ENCODE measurements around the gene IKZF5. TPM values are rescaled to one million over a fixed set of nuclear protein-coding genes. Genes with fewer than 3 reads are reported as not detected.

IKZF5 gene
- polyA plus RNA-seq, 4 donors = 5.1 to 17.3 (median 12.0) TPM

- Histone ChIP-seq H3K27ac (ENCODE audit: low read depth in 1 of 3, low read length in 2 of 3) (no peak overlapping the region), H3K36me3 (ENCODE audit: control insufficient read depth in 3 of 3, insufficient read depth in 2 of 3, low read depth in 1 of 3, low read length in 3 of 3) (peaks cover 0 to 10% (median 9%) of the 10 kb centered on the region in 3 donors), H3K4me3 (ENCODE audit: low read depth in 1 of 3, low read length in 3 of 3) (no peak overlapping the region), H3K9me3 (ENCODE audit: control insufficient read depth in 2 of 2, insufficient read depth in 1 of 2, low read depth in 1 of 2, low read length in 1 of 2) (no peaks in the 10 kb centered on the region), H3K4me1 (ENCODE audit: control insufficient read depth in 3 of 3, insufficient read depth in 2 of 3, low read depth in 1 of 3, low read length in 2 of 3) (no peaks in the 10 kb centered on the region), H3K27me3 (ENCODE audit: control insufficient read depth in 3 of 3, insufficient read depth in 3 of 3, low read length in 3 of 3) (no peaks in the 10 kb centered on the region)
- FAIRE-seq (no peak), DNase-seq (peak in 1 of 2 donors; percentile 29)
Measured at GRCh38 chr10:123039632-123039930, 31.0 kb upstream of the IKZF5 start.

- Histone ChIP-seq H3K36me3 (ENCODE audit: control insufficient read depth in 3 of 3, insufficient read depth in 2 of 3, low read depth in 1 of 3, low read length in 3 of 3) (peaks cover 0 to 9% (median 5%) of the 10 kb centered on the region in 3 donors), H3K27ac (ENCODE audit: low read depth in 1 of 3, low read length in 2 of 3) (no peak overlapping the region), H3K4me1 (ENCODE audit: control insufficient read depth in 3 of 3, insufficient read depth in 2 of 3, low read depth in 1 of 3, low read length in 2 of 3) (no peaks in the 10 kb centered on the region), H3K9me3 (ENCODE audit: control insufficient read depth in 2 of 2, insufficient read depth in 1 of 2, low read depth in 1 of 2, low read length in 1 of 2) (no peaks in the 10 kb centered on the region), H3K4me3 (ENCODE audit: low read depth in 1 of 3, low read length in 3 of 3) (no peak overlapping the region), H3K27me3 (ENCODE audit: control insufficient read depth in 3 of 3, insufficient read depth in 3 of 3, low read length in 3 of 3) (no peaks in the 10 kb centered on the region)
- FAIRE-seq = no peak
- no peak for DNase-seq
- WGBS, 3 donors = 64 to 74% (median 67%) methylated on average over 18 of the region's 18 CpGs
Measured at GRCh38 chr10:123038782-123039631, 30.4 kb upstream of the IKZF5 start.

DNA sequence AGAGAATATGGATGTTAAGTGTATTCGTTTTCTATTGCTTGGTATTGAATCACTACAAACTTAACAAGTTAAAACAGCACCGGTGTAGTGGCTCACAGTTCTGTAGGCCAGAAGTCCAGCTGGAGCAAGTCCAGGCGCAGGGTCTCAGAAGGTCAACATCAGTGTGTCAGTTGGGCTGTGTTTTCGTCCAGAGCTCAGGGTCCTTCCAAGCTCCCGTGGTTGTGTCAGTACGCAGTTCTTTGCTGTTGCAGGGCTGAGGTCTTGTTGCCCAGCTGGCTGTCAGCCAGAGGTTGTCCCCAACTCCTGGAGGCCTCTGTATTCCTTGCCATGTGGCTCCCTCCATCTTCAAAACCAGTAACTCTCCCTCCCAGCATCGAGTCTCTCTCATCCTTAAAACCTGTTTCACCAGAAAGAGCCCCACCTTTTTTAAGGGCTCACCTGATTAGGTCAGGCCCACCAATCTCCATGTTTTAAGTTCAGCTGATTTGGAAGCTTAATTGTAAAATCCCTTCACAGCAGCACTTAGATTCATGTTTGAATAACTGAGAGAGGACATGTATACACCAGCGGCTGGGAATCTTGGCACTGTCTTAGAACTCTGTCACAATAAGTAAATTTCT lies 27.0 kb upstream of the IKZF5 start:
- Histone ChIP-seq H3K36me3 (ENCODE audit: control insufficient read depth in 3 of 3, insufficient read depth in 2 of 3, low read depth in 1 of 3, low read length in 3 of 3) (peaks cover 0 to 7% (median 5%) of the 10 kb centered on the region in 3 donors), H3K27me3 (ENCODE audit: control insufficient read depth in 3 of 3, insufficient read depth in 3 of 3, low read length in 3 of 3) (no peaks in the 10 kb centered on the region), H3K4me3 (ENCODE audit: low read depth in 1 of 3, low read length in 3 of 3) (no peak overlapping the region), H3K4me1 (ENCODE audit: control insufficient read depth in 3 of 3, insufficient read depth in 2 of 3, low read depth in 1 of 3, low read length in 2 of 3) (no peaks in the 10 kb centered on the region), H3K27ac (ENCODE audit: low read depth in 1 of 3, low read length in 2 of 3) (no peak overlapping the region), H3K9me3 (ENCODE audit: control insufficient read depth in 2 of 2, insufficient read depth in 1 of 2, low read depth in 1 of 2, low read length in 1 of 2) (no peaks in the 10 kb centered on the region)
- FAIRE-seq (no peak), DNase-seq (no peak)
- 85 to 87% (median 87%) methylated on average over 8 of the region's 8 CpGs for WGBS, 3 donors

DNA sequence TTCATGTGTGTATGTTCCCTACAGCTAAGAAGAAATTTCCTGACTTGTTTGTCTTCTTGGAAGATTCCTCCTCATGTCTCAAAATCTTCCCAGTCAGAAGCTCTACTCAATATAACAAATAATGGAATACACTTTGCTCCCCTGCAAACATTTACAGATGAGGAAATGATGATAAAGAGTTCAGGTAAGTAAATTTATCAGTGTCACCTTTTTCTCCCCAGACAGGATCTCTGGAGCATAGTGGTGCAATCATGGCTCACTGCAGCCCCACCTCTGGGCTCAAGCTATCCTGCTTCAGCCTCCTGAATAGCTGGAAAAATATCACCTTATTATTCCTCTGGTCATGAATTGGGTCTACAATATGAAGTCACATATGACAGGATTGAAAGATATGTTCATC lies 25.7 kb upstream of the IKZF5 start:
- FAIRE-seq (no peak), DNase-seq (peak in 1 of 2 donors; percentile 8)
- Histone ChIP-seq H3K4me3 (ENCODE audit: low read depth in 1 of 3, low read length in 3 of 3) (no peak overlapping the region), H3K36me3 (ENCODE audit: control insufficient read depth in 3 of 3, insufficient read depth in 2 of 3, low read depth in 1 of 3, low read length in 3 of 3) (peaks cover 0 to 7% (median 5%) of the 10 kb centered on the region in 3 donors), H3K9me3 (ENCODE audit: control insufficient read depth in 2 of 2, insufficient read depth in 1 of 2, low read depth in 1 of 2, low read length in 1 of 2) (no peaks in the 10 kb centered on the region), H3K4me1 (ENCODE audit: control insufficient read depth in 3 of 3, insufficient read depth in 2 of 3, low read depth in 1 of 3, low read length in 2 of 3) (no peaks in the 10 kb centered on the region), H3K27ac (ENCODE audit: low read depth in 1 of 3, low read length in 2 of 3) (no peak overlapping the region), H3K27me3 (ENCODE audit: control insufficient read depth in 3 of 3, insufficient read depth in 3 of 3, low read length in 3 of 3) (no peaks in the 10 kb centered on the region)

GRCh38 chr10:123031124-123031523 lies 22.5 kb upstream of the IKZF5 start:
- no peak for FAIRE-seq
- 85 to 97% (median 87%) methylated on average over 1 of the region's 1 CpG for WGBS, 3 donors

DNA sequence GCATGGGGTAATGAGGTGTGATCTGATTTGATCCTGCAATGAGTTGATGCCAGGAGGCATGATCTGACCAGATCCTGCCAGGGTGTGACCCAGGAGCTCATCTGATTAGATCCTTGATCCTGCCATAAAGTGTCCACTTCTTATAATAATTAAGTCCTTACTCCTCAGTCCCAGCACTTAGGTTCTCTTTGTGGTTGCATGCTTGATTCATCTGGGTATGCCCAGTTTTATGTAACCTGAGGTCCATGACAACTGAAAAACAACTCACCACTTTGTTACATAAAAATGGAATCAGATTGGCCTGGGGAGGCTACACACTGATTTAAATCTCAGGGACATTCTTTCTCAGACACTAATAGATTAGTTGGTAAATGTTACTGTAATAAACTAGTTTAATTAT lies 19.3 kb upstream of the IKZF5 start:
- no peaks in the 10 kb centered on the region for H3K27me3 ChIP-seq (ENCODE audit: control insufficient read depth in 3 of 3, insufficient read depth in 3 of 3, low read length in 3 of 3)
- H3K27ac ChIP-seq (ENCODE audit: low read depth in 1 of 3, low read length in 2 of 3) = no peak overlapping the region
- no peaks in the 10 kb centered on the region for H3K4me1 ChIP-seq (ENCODE audit: control insufficient read depth in 3 of 3, insufficient read depth in 2 of 3, low read depth in 1 of 3, low read length in 2 of 3)
- H3K36me3 ChIP-seq (ENCODE audit: control insufficient read depth in 3 of 3, insufficient read depth in 2 of 3, low read depth in 1 of 3, low read length in 3 of 3) = no peaks in the 10 kb centered on the region
- H3K4me3 ChIP-seq (ENCODE audit: low read depth in 1 of 3, low read length in 3 of 3) = no peak overlapping the region
- FAIRE-seq (no peak), DNase-seq (no peak)
- no peaks in the 10 kb centered on the region for H3K9me3 ChIP-seq (ENCODE audit: control insufficient read depth in 2 of 2, insufficient read depth in 1 of 2, low read depth in 1 of 2, low read length in 1 of 2)

More at GRCh38 chr10:123031124-123031523, 22.5 kb upstream of the IKZF5 start:
- H3K27me3 ChIP-seq (ENCODE audit: control insufficient read depth in 3 of 3, insufficient read depth in 3 of 3, low read length in 3 of 3) = no peaks in the 10 kb centered on the region
- no peaks in the 10 kb centered on the region for H3K4me1 ChIP-seq (ENCODE audit: control insufficient read depth in 3 of 3, insufficient read depth in 2 of 3, low read depth in 1 of 3, low read length in 2 of 3)
- no peak overlapping the region for H3K4me3 ChIP-seq (ENCODE audit: low read depth in 1 of 3, low read length in 3 of 3)
- H3K9me3 ChIP-seq (ENCODE audit: control insufficient read depth in 2 of 2, insufficient read depth in 1 of 2, low read depth in 1 of 2, low read length in 1 of 2) = no peaks in the 10 kb centered on the region
- peaks cover 0 to 3% (median 0%) of the 10 kb centered on the region in 3 donors for H3K36me3 ChIP-seq (ENCODE audit: control insufficient read depth in 3 of 3, insufficient read depth in 2 of 3, low read depth in 1 of 3, low read length in 3 of 3)
- no peak overlapping the region for H3K27ac ChIP-seq (ENCODE audit: low read depth in 1 of 3, low read length in 2 of 3)
- DNase-seq = no peak

DNA sequence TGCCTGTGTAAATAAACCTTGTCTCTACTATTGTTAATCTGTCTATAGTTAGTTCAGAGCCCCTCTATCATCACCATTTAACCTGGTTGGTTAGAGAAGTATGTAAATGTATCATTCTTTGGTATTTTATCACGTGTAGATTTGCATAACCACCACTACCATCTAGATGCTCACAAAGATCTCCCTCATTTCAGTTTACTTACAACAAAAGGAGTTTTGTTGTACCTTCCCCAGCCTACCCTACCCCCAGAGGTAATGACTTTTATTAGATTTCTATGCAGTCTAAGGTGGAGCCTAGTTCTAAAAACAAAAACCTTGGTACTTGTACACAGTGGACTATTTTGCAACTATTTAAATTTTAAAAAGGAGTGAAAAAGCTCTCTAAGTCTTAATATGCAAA lies 17.7 kb upstream of the IKZF5 start:
- DNase-seq = no peak
- no peaks in the 10 kb centered on the region for H3K36me3 ChIP-seq (ENCODE audit: control insufficient read depth in 3 of 3, insufficient read depth in 2 of 3, low read depth in 1 of 3, low read length in 3 of 3)
- H3K9me3 ChIP-seq (ENCODE audit: control insufficient read depth in 2 of 2, insufficient read depth in 1 of 2, low read depth in 1 of 2, low read length in 1 of 2) = no peaks in the 10 kb centered on the region
- WGBS, 3 donors = 49 to 64% (median 61%) methylated on average over 1 of the region's 1 CpG
- H3K4me1 ChIP-seq (ENCODE audit: control insufficient read depth in 3 of 3, insufficient read depth in 2 of 3, low read depth in 1 of 3, low read length in 2 of 3) = no peaks in the 10 kb centered on the region
- no peak overlapping the region for H3K4me3 ChIP-seq (ENCODE audit: low read depth in 1 of 3, low read length in 3 of 3)
- H3K27ac ChIP-seq (ENCODE audit: low read depth in 1 of 3, low read length in 2 of 3) = no peak overlapping the region
- no peak for FAIRE-seq
- H3K27me3 ChIP-seq (ENCODE audit: control insufficient read depth in 3 of 3, insufficient read depth in 3 of 3, low read length in 3 of 3) = no peaks in the 10 kb centered on the region

GRCh38 chr10:123024540-123024939 lies 15.9 kb upstream of the IKZF5 start:
- Histone ChIP-seq H3K27ac (ENCODE audit: low read depth in 1 of 3, low read length in 2 of 3) (no peak overlapping the region), H3K9me3 (ENCODE audit: control insufficient read depth in 2 of 2, insufficient read depth in 1 of 2, low read depth in 1 of 2, low read length in 1 of 2) (no peaks in the 10 kb centered on the region), H3K4me3 (ENCODE audit: low read depth in 1 of 3, low read length in 3 of 3) (no peak overlapping the region), H3K36me3 (ENCODE audit: control insufficient read depth in 3 of 3, insufficient read depth in 2 of 3, low read depth in 1 of 3, low read length in 3 of 3) (no peaks in the 10 kb centered on the region), H3K4me1 (ENCODE audit: control insufficient read depth in 3 of 3, insufficient read depth in 2 of 3, low read depth in 1 of 3, low read length in 2 of 3) (no peaks in the 10 kb centered on the region), H3K27me3 (ENCODE audit: control insufficient read depth in 3 of 3, insufficient read depth in 3 of 3, low read length in 3 of 3) (no peaks in the 10 kb centered on the region)
- DNase-seq (no peak), FAIRE-seq (no peak)
- 36 to 62% (median 62%) methylated on average over 2 of the region's 2 CpGs for WGBS, 3 donors

DNA sequence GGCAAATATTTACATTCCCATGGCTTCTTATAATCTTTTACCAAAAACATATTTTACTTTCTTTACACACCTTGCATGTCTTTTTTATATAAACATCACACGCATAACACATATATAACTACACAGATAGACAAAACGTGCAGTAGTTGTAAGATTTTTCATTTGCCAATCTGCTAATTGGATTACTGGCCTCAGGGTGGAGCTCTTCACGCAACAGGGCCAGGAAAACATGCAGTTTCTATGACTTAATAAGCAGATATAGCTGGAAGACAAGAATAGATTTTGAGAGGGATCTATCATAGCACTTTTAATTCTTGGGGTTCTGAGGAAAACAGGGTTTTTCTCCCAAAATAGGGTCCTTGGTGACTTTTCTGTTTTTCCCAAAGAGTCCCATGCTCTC lies 12.9 kb upstream of the IKZF5 start:
- H3K4me3 ChIP-seq (ENCODE audit: low read depth in 1 of 3, low read length in 3 of 3) = no peak overlapping the region
- no peaks in the 10 kb centered on the region for H3K27me3 ChIP-seq (ENCODE audit: control insufficient read depth in 3 of 3, insufficient read depth in 3 of 3, low read length in 3 of 3)
- 54 to 70% (median 64%) methylated on average over 3 of the region's 3 CpGs for WGBS, 3 donors
- H3K36me3 ChIP-seq (ENCODE audit: control insufficient read depth in 3 of 3, insufficient read depth in 2 of 3, low read depth in 1 of 3, low read length in 3 of 3) = no peaks in the 10 kb centered on the region
- no peaks in the 10 kb centered on the region for H3K9me3 ChIP-seq (ENCODE audit: control insufficient read depth in 2 of 2, insufficient read depth in 1 of 2, low read depth in 1 of 2, low read length in 1 of 2)
- peak; percentile 3 to 8 for DNase-seq
- FAIRE-seq = no peak
- H3K27ac ChIP-seq (ENCODE audit: low read depth in 1 of 3, low read length in 2 of 3) = no peak overlapping the region
- no peaks in the 10 kb centered on the region for H3K4me1 ChIP-seq (ENCODE audit: control insufficient read depth in 3 of 3, insufficient read depth in 2 of 3, low read depth in 1 of 3, low read length in 2 of 3)

Measured in small intestine (tissue), 7 donors.